ENCODE data around the gene C3orf22. TPM values are rescaled to one million over a fixed set of nuclear protein-coding genes. Genes with fewer than 3 reads are reported as not detected.

Gene C3orf22
- total RNA-seq, 1 donor from 2014 or later, result not detected

- DNase-seq (ENCODE audit: low read depth), result no peak
- TF ChIP-seq CTCF (conservative IDR thresholded peaks at IDR 0.05; ENCODE audit: low read depth, low read length), result no peak
- no peak overlapping the region for H3K4me3 ChIP-seq (ENCODE audit: low read depth, low read length)
Observed at GRCh38 chr3:126542340-126543241, 16.1 kb downstream of the C3orf22 start.

- H3K4me3 ChIP-seq (ENCODE audit: low read depth, low read length), result no peak overlapping the region
- TF ChIP-seq CTCF (conservative IDR thresholded peaks at IDR 0.05; ENCODE audit: low read depth, low read length), result no peak
- DNase-seq (ENCODE audit: low read depth), result no peak
Observed at GRCh38 chr3:126541628-126542339, 16.9 kb downstream of the C3orf22 start.

- no peak overlapping the region for H3K4me3 ChIP-seq (ENCODE audit: low read depth, low read length)
- DNase-seq (ENCODE audit: low read depth), result no peak
- no peak for TF ChIP-seq CTCF (conservative IDR thresholded peaks at IDR 0.05; ENCODE audit: low read depth, low read length)
Observed at GRCh38 chr3:126540951-126541627, 17.6 kb downstream of the C3orf22 start.

- no peak for TF ChIP-seq CTCF (conservative IDR thresholded peaks at IDR 0.05; ENCODE audit: low read depth, low read length)
- peak; percentile 74 for DNase-seq (ENCODE audit: low read depth)
- H3K4me3 ChIP-seq (ENCODE audit: low read depth, low read length), result no peak overlapping the region
Observed at GRCh38 chr3:126540342-126540849, 18.3 kb downstream of the C3orf22 start.

GRCh38 chr3:126539558-126540250, 19.0 kb downstream of the C3orf22 start:
- no peak for DNase-seq (ENCODE audit: low read depth)
- TF ChIP-seq CTCF (conservative IDR thresholded peaks at IDR 0.05; ENCODE audit: low read depth, low read length), result no peak
- H3K4me3 ChIP-seq (ENCODE audit: low read depth, low read length), result no peak overlapping the region

- DNase-seq (ENCODE audit: low read depth), result no peak
- TF ChIP-seq CTCF (conservative IDR thresholded peaks at IDR 0.05; ENCODE audit: low read depth, low read length), result no peak
- H3K4me3 ChIP-seq (ENCODE audit: low read depth, low read length), result no peak overlapping the region
Observed at GRCh38 chr3:126538966-126539365, 19.8 kb downstream of the C3orf22 start.

All from epithelial cell of proximal tubule (primary cell).